CMK (cell line): Measurements from ENCODE around the gene MED14.

Experiments
- DNase-seq: peaks from one replicate; pipeline ENCODE4 v3.0.0-alpha.2; 2010; ENCODE audit warnings: low read depth

The MED14 gene

DNA sequence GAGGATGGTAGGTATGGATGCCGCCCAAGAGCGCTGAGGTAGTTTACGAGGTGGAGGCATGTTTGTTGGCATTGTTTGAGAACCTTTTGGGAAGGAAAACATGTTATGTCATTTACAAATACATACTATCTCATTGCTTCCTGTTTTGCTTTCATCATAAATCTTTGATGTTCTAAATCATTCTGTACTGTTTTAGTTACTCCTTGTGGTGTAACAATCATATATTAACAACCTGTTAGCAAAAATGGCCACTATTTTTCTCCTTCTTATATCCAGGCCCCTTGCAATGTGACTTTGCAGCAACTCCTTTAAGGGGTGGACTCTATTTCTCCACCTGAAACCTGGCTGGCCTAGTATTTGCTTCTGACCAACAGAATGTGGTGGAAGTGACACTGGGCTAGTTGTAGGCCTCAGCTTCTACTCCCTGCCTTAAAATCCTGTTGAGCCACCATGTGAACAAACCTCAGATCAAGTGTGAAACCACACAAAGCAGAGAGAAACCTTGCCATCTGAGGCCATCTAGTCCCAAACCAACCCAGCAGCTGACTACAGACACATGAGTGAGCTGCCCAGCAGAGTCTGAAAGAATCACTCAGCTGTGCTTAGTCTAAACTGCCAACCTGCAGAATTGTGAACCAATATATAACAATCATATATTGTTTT is 72.1 kb downstream of the MED14 start:
- DNase-seq: no peak

DNA sequence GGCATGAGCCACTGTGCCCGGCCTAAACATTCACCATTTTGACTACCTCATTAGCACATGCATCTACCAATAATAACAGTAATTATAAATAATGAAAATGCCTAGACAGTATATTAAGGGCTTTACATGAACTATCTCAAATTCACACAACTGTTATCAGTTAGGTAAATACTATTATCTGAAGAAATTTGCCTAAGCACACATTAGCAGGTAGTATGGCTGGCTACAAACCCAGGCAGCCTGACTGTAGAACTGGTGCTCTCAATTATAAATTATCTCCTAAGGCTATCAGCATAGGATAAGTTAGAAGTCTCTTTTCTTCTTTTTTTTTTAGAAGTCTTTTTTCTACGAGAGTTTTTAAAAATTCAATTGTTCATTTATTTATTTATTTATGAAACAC is 73.9 kb downstream of the MED14 start:
- DNase-seq: no peak

DNA sequence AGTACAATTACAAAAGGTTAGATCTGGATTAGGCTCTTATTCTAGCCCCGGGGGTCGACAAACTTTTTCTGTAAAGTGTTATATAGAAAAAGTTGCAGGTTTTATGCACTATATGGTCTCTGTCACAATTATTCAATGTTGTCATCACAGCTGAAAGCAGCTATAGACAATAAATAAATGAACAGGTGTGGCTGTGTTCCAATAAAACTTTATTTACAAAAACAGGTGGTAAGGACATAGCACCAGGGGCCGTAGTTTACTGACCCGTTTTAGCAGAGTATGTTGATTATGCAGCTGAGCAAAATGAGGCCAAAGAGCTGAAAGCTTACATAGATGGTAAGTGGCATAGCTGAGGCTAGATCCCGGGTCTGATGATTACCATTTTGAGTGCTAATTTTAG is 75.0 kb downstream of the MED14 start:
- DNase-seq: no peak

DNA sequence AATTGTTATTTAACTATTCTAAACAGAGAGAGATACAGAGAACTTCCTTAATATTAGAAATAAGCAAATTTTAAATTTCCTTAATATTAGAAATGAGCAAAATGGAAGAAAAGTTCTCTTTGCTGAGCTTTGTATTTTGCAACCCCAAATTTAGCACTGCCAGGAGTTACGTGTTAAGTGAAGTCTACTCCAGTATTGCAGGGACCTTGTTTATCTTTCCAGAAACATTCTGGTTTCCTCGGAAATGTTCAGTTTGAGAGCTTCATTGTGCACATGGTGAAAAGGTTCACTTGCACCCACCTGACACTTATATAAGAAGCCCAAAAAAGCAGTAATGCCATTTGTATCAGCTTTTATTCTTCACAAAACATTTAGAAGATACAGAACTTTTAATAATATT is 81.8 kb downstream of the MED14 start:
- no peak for DNase-seq

DNA sequence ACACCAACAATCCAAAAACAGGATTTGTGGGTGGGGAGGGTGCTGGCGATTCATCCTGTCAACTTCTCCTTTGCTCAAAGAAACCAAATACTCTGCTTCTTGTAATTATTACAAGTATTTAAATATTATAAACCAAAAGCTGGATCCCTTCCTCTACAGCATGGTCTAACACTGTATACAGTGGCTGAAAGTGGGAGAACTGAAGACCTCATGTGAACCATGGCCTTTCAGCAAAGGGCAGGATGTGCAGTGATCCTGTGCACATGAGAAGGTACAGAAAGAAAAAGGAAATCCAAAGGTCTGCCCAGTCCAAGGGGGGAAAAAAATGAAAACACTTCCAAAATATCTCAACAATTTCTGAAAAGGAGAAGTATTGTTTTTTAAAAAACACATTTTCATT is 82.7 kb downstream of the MED14 start:
- no peak for DNase-seq

DNA sequence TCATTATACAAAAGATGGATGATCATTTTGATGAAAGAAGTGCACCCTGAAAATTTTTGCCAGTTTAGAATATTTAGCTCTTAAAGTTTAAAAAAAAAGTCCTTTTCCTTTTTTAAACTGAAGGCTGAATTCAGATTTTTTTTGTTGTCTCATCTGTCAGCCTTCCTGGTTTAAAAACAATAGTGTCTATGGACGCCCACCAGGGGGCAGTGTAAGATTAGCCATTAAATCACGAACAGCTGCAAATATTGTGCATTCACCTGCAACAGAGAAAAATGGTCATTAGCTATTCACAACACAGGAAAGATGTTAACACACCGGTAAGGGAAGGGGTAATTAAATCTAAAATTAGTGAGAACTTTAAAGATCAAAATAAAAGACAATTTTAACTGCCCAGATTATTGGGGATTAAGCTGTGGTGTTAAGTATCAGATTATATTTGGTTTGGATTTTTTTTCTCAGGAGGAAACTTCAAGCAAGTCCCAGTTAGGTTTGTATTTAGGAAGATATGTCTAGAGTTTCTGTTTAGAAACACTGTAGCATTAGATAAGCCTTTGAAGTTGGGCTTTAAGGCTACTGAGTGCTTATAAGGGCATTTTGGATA is 83.6 kb downstream of the MED14 start:
- no peak for DNase-seq

DNA sequence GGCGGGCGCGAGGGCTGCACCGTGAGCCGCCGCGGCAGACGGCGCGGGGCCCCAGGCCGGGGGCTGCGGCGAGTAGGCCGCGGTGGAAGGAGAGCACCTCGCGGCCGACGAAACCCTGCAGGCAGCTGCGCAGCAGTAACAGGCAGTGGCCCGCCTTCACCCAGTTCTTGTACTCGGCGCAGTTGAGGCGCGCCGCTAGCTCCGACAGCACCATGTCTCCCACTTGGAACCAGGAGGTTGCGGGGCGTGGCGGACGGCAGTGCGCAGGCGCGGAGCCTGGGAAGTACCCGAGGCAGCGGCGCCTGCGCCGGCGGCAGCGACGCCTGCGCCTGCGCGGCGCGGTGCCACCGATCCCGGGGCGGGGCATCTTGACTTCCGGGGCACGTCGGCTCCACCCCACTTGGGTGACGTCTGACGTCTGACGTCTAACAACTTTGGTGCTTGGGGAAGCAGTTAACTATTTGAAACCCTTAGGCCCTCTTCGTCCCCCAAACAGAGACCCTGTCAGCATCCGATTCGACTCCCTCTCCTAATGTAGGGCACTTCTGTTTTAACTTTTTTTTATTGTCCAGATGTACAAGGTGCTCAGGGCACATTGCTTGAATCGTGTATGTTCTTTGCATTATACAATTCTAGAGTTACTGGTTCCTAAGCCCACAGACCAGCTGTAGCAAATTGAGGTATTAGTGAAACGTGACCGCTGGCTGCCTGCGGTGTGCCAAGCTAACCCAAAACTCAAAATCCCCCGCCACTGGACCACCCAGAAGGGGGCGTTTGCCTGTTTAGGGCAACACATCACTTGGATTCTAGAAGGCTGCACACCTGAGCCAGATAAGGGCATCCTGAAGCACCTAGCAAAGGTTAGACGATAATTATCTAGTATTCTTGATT is 87.8 kb downstream of the MED14 start, which contains the start of gene CXorf38:
Gene CXorf38 (minus strand): TSS at position 255 of the 891 bp plus-strand sequence. CDS start 41 bp downstream, at position 214.
- peak; percentile 83 for DNase-seq

DNA sequence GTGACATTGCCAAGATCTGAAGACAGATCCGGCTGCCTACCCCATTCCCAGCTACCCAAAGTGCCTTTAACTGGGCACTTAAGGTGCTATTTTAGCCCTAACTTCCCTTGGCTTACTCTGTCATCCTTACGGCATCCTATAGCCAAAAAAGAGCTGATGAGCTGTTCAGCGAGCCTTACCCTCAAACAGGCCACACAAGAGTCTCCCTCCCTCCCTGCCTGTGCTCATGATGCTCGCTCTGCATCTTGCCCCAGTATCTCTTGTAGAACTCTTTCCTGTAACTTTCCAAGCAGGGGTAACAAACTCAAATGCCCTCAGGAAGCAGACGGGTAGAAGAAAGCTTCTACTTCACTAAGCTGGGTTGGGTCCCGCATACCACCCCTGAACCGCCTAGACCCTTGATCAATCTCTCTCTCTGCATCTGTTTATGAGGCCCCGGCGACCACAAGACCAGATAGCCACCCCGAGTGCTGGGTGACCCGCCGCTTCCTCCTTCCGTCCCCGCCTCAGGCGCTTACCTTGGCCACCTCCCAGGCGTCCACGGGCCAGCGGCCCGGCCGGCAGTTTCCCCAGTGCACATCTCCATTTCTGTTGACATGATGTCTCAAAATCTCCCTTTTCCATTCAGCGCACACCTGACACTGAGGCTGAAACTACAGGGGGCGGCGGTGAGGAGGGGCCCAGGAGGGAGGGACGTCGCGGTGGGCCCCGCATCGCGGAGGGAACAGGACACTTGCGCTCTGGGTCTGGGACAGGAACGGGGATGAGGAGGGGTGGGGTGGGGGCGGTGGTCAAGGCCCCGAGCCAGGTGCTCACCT is 88.6 kb downstream of the MED14 start:
- DNase-seq: peak; percentile 82

DNA sequence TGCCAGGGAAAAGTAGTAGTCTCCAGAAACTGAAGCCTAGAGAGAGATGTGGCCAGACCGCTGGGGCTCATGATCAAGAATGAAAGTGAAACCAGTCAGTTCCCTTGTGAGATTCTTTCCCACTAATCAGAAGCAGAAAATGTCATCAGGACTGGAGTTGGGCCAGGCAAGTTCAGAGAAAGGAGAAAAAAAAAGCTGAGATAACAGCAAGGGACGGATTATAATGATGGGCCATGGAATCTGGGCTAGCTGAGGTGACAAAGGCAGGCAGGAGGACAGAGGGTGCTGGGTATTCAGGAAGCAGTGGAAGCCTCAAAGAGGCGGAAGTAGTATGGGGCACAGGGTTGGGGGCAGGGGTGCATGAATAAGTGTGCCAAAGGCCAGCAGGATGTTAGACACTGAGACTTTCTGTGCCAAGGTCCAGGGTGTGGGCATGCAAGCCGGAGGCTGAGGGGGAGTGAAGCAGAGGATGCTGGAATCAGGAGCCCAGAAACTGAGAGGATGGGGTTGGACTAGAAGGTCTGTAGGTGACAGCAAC is 90.5 kb downstream of the MED14 start:
- peak; percentile 47 for DNase-seq

DNA sequence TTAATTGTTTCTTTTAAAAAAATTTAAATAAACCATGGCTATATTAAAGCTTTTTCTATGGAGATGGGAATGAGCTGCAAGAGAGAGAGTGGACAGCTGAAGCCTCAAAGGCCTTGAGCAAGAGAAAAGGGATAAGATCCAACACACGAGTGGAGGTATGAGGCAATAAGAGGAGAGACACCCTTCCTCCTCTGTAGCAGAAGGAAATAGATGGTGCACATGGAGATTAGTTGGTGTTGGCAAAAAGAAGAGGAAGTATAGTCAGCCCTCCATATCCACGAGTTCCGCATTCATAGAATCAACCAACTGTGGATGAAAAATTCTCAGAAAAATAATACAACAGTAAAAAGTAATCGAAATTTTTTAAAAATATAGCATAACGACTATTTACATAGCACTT is 91.2 kb downstream of the MED14 start:
- peak; percentile 41 for DNase-seq

DNA sequence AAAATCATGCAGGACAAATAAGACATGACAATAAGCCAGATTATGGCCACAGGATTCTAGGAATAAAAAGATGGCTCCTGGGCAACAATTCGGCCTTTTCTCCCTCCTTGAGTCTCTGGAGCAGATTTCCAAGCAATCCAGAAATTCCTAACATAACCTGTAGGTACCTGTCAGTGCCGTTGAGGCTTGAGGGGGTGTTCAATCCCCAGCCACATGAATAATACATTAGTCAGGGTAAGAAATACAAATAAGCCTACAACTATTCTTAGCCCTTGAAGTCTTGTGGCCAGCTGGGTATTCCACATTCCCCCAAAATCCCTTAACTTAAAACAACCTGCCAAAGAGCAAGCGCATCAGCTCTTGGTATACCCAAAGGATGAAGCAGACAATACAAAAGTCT is 97.7 kb downstream of the MED14 start:
- DNase-seq: no peak

DNA sequence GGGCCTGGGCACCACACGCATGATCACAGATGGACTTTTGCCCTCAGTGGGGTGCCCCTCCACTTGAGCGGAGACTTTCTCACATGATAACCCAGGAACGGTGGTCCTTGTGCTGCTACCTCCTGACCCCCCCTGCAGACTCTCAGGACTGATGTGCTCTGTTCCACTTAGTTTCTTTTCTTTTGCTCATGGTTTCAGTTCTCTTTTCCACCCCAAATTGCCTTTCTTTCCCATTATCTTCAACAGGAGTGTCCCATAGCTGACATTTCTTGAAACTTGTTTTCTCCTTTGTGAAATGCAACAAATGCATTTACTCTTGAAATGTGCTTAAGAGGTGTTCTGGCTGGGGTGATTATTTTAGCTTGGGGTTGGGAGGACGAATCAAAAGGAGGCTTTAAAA is 103.1 kb downstream of the MED14 start:
- DNase-seq: no peak

DNA sequence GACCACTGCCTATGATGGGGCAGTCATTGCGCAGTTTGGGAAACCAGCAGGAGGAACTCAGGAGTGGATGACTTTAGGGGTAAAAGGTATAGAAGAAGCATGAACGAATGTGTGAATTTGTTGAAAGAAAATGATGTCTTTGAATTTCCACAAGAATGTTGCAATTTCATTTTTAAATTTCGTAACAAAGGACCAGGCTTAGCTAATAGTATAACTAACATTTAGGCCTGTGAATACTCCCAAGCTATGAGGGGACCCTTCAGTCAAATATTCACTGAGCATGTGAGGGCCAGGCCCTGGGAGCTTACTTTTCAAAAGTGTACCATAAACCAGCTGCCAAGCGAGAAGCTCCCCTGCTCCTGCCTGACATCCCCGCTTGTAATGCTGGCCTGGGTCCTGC is 106.8 kb downstream of the MED14 start:
- DNase-seq: no peak

DNA sequence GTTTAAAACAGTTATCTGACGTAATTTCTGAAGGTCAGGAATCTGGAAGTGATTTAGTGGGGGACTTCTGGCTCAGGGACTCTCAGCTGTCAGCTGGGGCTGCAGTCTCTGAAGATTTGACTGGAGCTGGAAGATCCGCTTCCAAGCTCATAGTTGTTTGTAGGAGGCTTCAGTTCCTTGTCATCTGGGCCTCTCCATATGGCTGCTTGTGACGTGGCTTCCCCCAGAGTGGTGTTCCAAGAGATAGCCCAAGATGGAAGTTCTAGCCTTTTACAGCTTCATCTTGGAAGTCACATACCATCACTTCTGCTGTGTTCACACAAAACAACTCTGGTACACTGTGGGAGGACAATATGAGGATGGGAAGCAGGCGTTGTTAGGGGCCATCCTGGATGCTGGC is 110.0 kb downstream of the MED14 start:
- DNase-seq: no peak

DNA sequence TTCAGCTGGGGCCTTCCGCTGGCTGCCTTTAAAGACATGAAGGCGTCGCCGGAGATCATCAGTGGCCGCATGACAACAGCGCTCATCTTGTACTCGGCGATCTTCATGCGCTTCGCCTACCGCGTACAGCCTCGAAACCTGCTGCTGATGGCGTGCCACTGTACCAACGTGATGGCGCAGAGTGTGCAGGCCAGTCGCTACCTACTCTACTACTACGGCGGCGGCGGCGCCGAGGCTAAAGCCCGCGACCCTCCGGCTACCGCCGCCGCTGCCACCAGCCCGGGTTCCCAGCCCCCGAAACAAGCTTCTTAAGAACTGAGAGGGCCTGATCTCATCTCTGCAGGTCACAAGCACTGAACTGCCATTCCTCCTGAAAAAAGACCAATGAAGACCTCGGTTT is 111.7 kb downstream of the MED14 start:
- DNase-seq: no peak

DNA sequence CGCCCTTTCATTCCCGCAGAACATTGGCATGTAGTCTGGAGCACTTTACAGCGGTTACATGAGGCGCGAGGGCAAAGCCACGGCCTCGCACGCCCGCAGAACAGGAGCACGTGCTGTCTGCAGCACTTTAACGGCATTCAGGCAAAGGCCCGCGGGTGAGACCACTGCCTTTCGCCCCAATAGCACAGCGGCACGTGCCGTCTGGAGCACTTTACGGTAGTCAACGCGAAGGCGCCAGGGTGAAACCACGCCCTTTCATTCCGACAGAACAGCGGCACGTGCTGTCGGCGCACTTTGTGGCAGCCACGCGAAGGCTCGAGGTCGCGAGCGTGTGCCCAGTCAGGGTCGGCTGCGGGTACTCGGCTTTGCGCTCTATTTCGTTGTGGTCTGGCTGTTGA is 112.2 kb downstream of the MED14 start, which contains the start of gene MPC1L:
Gene MPC1L (plus strand): TSS at position 290 of the 398 bp plus-strand sequence. CDS start 138 bp downstream, outside the sequence.
- DNase-seq: no peak

DNA sequence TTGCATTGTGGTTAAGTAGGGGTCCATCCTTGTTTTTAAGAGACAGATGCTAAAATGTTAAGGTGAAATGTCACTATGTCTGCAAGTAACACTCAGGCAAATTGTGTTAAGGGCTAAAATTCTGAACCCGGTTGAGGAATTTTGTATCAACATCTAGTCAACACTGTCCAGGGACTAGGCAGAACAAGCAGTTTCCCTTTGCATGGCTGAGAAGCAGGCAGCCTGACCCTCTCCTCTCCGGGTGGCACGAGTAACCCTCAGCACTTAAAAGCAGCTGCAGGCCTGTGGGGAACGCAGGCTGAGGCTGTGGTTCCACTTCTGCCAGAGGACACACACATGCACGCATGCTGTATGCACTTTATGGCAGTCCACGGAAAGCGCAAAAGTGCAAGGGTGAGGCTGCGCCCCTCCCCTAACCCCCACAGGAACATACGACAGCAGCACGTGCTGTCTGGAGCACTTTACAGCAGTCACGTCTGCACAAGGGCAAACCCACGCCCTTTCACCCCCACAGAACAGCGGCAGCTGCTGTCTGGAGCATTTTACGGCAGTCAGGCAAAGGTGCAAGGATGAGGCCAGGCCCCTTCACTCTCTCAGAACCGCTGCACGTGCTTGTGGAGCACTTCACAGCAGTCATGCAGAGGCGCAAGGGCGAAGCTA is 112.7 kb downstream of the MED14 start:
- no peak for DNase-seq

DNA sequence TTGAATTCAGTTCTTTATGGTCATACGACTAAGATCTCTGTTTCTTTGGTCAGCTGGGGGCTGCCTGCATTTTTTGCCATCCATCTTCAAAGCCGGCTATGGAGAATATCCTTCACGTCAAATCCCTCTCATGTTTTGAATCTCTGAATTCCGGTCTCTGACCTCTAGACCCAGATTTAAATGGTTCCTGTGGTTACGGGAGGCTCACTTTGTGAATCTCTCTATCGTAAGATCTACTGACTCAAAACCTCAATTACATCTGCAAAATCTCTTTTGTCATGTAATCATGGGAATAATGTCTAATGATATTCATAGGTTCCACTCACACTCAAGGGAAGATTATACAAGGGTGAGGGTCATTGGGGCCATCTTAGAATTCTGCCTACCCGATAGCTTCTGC is 117.8 kb downstream of the MED14 start:
- DNase-seq: no peak

DNA sequence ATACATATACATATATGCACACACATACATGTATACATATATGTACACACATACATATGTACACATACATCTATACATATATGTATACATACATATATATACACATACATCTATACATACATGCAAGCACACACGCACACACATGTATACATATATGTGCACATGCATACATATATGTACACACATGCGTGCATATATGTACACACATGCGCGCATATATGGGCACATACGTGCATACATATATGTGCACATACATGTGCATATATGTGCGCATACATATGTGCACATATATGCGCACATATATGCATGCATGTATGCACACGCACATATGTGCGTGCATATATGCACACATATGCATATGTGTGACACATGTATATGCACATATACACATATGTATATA is 119.4 kb downstream of the MED14 start:
- no peak for DNase-seq

DNA sequence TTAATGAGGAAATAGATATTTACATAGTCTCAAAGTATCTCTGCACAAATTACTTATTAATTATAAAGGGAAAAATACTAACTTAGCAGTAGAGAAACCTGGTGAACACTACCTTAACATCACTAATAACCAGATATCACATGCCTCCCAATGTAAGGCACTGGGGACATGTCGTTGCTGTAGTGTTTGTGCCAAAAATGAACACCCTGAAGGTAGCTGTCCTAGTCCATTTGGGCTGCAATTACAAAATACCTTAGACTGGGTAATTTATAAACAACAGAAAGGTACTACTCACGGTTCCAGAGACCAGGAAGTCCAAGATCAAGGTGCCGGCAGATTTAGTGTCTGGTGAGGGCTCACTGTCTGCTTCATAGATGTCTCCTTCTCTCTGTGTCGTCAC is 122.8 kb downstream of the MED14 start:
- DNase-seq: no peak

DNA sequence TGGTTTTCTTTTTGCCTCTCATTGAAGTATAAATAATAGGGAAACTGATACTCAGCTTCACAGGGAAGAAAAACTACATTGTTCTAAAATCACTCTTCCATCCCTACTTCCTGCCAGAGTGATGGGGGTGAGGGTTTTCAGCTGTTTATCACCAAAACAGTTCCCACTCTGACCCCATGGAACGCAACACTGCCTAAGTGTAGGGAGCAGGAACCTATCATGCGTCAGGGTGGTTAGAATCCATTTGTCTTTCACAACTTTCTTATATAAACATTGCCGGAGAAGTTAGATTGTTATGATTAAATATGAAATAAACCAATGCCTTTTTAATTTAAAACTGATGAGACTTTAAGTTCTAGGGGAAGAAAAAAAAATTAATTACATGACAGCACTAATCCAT is 128.0 kb downstream of the MED14 start:
- DNase-seq: no peak
